ENCODE data around the gene TRAK1.
A peak's percentile ranks its signal among the peaks of the same experiment; 100 is the strongest.

The TRAK1 gene

DNA sequence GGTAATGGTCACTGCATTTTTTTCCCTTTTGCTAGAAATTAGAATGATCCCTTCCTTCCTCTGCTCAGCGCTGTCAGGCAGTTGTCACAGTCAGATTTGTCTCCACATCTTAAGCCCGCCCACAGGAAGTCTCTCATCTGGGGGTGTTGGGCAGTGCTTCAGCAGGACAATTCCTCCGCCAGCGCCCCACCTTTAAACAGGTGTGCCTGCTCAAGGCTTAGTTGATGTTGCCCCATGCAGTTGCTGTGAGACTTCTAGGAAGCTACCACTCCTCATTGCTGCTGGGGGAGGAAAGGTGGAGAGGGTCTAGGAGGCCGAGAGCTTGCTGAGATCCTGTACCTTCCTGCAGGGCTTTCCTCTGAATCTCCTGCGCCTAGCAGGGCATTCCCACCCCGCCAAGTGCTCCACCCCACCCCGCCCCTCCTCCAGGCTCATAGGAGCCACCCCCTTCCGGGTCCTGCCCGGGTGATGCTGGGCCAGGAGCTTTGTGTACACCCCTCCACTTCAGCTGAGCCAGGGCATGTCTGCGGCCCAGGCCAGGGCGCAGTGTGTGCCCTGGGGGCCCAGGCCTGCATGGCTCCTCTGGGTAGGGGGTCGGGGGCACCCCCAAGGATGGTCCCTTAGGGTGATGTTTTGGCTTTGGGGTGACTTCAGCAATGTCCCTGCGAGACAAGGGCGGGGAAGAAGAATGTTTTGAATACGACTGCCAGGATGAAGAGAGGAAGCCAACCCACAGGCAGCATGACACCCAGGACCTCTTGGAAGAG, 68.7 kb downstream of the TRAK1 start:
- DNase-seq, result peak; percentile 95

DNA sequence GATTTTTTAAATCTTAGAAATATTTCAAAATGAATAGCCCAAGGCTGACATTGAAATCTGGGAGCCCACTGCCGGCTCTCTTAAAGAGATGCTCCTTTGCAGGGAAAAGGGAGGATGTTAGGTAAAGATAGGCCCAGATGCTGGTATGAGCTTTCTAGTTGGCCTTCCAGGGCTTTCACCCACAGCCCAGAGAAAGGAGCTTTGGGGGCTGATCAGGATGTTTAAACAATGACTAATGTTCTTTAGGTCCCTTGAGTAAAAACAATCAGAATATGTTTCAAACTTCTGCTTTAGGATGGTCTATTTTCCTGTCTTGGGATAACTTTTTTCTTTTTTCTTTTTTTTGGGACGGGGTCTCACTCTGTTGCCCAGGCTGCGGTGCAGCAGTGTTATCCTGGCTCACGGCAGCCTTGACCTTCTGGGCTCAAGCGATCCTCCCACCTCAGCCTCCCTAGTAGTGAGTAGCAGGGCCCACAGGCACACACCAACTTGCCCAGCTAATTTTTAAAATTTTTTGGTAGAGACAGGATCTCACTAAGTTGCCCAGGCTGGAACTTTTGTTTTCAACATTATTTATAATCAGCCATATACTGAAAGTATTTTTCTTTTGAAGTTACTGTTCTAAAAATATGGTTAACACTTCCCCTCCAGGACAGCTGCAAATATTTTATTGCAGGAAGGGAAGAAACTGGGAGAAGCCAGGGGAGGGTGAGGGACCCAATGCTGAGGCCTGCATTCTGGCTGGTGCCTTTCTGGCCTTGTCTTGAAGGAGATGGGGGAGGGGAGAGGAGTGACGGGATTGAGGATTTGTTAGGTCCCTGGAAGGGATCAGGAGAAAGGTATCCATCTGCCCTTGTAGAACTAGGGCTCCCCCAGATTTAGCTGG, 70.1 kb downstream of the TRAK1 start:
- DNase-seq, result no peak

DNA sequence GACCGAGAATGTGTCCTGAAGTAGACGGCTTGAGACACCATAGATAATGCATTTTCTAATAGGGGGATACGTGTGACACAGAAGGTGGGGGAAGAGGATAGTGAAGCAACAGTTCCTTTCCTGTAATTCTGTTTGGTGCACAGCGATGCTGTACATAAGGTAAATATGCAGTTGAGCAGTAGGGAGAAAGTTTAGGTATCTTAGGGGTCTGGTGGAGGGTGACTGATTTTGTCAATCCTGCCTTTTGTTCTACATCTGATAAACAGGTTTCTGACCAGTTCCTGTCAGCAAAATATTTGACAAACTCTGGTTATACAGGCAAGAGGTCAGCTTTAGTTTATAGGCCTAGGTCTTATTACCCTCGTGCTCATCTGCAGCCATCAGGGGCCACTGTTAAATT, 71.3 kb downstream of the TRAK1 start:
- no peak for DNase-seq

DNA sequence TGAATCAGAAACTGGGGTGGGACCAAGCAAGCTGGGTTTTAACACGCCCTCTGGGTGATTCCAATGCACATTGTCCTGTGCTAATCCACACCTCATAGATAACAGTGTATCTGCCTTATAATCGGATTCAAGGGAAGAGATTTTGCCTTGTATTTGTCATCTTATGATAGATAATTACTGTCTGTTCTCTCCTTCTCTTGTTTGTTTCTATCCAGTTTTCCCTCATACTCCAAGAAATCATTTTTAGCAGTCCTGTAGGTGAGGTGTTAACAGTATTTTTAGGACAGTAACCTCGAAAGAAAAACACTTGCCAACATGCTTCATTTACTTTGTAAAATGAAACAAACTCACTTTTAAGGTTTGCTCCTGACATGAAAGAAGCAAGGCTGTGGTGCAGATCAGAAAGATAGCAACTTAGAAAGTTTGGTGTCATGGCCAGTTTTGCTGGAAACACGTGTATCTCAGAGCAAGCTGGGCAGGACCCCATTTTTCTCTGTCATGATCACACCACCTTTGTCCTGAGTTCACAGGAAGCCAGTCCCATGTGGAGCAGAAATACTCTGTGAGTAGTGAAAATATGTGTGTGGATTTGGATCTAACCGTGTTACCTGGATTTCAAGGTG, 72.6 kb downstream of the TRAK1 start:
- no peak for DNase-seq

DNA sequence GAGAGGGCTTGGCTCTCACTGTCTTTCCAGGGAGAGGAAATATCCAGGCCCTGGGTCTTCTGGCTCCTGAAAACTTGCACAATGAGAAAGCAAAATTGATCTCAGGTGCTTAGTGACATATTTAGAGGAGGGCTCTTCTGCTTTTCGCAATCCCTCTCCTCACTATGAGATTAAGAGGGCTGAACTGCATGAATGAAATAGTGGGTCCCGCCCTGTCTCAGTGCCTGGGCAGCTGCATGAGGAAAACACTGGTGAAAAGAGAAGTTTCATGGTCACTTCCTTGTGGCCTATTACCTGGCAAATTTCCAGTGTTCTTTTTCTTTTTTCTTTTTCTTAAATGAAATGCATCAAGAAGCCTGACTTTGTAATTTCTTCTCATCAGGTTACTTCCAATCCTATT, 73.5 kb downstream of the TRAK1 start:
- DNase-seq, result no peak

DNA sequence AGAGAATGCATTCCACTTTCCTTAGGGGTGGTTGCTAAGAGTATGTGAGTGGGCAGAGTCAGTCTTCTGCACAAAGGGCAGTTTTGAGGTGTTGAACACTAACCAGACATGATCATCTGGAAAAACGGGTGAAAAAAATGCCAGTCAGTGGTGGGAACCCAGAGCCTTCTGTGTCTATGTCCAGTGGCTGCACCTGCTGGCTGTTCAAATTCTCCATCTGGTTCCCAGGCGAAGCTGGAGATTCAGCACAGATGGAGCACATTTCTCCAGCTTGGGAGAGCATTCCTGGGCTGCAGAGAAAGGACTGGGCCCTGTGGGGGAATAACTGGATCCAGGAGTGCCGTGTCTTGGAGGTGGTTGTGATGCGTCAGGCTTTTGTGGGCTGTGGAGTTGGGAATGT, 74.1 kb downstream of the TRAK1 start:
- DNase-seq, result no peak

DNA sequence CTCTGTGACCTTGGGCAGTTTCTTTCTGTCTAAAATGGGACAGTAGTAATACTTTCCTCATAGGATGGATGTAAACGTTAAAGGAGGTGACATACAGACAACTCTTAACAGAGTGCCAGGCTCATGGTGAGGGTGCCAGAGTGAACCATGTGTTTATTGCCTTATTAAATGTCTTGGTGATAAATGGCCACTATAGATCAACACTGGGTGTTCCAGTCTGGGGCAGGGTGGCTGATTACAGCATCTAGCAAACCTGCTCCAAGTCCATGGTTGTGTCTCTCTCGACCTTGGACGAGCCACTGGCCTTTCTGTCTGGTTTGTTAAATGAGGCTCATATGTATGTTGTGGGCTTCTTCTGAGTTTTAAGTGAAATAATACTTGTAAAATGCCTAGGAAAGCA, 75.1 kb downstream of the TRAK1 start:
- DNase-seq, result no peak

DNA sequence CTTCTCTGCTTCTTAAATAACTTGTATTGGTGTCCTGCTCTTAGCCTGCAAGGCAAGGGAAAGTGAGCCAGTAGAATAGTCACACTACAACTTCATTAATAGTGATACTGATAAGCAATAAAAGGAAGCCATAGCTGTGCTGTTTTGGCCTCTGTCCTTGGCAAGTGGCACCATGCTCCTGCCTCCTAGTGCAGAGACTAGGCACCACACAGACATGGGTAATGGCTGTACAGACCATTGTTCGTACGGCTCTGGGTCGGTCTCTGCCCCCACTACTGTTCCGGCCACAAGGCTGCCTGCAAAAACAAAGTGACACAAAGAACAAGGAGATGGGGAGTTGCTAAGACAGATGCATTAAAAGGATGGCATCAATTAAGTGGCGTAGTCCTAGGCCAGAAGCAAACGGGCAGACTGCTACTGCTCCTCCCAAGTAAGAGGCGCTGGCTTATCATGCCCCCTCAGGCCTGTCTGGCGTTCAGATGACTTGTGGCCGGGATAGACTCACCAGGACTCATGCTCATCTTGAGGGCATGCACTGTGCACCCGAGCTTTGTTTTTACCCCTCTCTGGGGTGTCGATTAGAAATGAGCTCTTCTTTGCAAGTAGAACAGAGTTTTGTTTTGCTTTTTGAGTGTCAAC, 75.6 kb downstream of the TRAK1 start:
- no peak for DNase-seq

DNA sequence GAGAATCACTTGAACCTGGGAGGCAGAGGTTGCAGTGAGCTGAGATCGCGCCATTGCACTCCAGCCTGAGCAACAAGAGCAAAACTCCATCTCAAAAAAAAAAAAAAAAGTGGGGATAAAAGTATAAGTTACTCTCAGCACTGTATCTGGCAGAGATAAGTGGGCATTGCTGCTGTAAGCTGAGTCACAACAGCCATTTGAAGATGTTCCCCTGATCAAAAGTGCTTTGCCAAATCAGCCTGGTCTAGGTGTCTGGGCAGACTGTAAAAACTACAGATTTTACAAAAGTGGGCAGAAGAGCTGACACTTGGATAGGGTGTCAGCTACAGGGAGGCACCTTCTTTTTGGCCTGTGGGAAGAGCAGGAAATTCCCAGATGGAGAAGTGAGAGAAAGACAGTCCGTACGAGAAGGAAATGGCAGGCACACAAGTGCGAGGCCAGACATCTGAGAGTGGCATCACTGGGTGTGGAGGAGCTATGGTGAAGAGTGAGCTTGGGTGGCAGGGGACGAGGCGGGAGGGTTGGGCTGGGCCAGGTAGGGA, 78.5 kb downstream of the TRAK1 start:
- DNase-seq, result peak in 1 of 2 experiments; percentile 32

DNA sequence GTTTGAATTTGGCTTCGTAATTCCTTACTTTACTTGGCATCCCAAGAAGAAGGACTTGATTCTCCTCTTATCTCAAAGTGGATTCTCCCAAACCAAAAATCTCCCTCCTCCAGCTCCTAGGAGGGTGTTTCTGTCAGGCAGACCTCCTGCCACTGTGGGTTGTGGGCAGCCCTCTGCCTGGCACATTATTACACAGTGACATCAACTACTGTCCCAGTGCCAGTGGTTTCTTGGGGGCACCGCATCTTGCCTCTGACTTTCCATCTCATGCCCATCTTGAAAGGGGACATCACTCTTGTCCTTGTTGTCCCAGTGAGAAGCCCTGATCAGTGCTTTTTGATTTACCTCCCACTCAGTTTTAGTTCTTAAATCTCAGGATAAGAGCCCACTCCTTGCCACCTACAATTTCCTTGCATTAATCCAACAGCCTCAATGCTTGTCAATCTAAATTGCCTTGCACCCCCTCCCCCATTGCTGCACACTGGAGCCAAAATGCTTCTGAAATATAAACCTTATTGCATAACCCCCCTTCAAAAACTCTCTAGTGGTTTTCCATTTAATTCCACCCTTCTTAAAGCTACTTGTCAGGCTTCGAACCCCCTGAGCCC, 81.0 kb downstream of the TRAK1 start:
- DNase-seq, result no peak

DNA sequence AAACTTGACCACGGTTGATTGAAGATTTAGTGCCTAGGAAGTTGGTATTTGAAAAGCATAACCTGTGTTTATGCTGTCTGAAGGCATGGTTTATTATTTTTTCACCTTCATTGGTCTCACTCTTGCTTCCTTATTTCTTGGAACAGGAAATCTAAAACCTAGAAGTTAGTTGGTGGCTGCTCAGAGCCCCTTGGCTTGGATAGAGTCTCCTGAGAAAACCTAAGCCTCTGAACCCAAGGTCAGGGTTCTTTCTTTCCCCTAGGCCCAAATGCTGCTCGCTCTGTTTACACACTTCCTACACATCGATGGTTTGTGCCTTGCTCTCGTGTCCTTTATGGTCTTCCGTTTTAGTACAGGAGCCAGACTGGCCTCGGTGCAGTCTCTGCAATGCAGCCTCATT, 82.2 kb downstream of the TRAK1 start:
- no peak for DNase-seq

DNA sequence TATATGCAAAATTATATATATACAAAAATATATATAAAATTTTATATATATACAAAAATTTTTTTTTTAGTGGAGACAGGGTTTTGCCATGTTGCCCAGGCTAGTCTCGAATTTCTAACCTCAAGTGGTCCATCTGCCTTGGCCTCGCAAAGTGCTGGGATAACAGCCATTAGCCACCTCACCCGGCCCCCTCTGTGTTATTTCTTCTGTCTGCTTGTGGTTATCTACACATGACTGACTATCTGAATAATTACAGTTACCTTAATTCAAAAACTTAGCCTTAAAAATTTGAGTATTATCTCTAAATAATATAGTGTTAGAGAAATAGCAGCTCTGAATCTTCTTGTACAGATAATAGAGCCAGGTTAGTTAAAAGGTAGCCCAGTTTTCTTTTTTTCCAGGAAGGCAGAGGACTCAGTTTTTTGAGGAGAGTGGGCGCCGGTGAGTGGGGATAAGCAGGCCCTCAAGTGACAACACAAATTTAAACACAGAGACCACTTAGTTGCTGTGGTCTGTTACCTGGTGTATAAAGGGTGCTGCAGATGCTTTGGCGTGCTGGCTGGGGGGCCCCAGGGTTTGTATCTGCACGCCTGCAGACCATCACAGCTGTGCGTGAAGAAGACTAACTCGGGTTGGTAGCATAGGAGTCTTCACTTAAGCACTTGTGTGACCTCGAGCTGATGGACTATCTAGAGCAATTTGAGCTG, 83.7 kb downstream of the TRAK1 start:
- DNase-seq, result peak in 1 of 2 experiments; percentile 29

DNA sequence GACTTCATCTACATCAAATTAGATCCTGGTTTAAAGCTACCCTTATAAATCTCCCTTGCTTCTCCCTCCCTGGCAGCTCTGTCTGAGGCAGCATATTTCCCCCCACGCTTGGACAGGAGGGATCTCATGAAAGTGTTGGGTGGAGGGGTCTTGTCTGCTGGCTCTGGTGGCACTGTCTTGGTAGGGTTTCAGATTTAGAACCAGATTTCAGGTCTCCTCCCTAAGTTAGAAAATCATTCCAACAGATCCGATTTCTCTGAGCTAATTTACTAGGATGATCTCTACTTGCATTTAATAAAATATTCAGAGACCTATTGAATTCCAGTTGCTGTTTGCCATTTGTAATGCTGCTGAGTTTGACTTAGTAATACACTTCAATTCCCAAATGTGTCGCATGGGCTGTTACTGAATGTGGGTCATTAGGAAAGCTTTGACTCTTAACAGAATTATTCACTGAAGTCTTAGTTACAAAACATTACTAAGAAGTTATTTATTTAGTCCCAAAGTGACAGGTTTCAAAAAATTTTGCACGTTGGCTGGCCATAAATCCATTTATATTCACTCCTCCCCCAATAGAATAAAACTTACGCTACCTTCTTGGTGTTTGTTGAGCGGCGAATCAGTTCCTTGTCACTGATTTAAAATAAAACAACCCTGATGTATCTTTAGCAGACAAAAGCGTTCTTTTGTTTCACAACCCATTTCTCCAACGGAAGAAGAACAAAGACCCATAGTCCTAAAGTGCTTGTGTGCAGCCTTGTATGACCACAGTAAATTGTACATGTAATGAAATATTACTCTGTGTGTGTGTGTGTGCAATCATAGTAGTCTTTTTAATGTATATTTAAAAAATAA, 84.5 kb downstream of the TRAK1 start:
- peak; percentile 85 to 89 for DNase-seq

DNA sequence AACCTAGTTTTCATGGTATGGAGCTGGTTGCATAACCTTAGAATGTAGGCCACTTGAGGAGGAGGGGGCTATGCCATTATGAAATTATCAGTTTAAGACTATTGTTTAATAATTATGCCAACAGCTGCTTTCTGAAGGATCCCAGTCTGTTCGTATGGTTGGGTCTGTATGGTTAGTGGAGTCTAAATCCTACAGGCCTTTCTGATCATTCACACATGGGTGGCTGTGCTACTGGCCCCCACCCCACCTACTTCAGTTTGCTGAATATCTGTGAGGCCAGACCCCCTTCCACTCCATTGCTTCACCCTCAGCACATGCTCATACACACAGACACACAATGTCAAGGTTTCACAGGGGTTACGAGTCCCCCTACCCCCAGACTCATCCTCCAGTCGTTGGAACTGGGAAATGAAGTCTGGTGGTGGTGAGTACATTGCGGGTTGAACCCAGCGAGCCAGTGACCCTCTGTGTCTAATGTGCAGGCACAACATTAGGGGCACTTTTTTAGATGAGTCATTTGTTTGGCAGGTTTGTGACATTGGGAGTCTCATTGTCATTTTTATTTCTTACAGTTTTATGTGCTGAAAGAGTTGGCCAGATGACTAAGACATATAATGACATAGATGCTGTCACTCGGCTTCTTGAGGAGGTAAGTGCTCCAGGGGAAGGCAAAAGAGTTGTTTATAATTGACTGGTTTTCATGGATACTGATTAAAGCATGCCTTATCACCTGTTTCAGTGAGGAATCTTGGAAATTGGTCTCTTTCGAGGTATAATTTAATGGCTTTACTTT, 85.3 kb downstream of the TRAK1 start:
- peak; percentile 72 to 74 for DNase-seq

DNA sequence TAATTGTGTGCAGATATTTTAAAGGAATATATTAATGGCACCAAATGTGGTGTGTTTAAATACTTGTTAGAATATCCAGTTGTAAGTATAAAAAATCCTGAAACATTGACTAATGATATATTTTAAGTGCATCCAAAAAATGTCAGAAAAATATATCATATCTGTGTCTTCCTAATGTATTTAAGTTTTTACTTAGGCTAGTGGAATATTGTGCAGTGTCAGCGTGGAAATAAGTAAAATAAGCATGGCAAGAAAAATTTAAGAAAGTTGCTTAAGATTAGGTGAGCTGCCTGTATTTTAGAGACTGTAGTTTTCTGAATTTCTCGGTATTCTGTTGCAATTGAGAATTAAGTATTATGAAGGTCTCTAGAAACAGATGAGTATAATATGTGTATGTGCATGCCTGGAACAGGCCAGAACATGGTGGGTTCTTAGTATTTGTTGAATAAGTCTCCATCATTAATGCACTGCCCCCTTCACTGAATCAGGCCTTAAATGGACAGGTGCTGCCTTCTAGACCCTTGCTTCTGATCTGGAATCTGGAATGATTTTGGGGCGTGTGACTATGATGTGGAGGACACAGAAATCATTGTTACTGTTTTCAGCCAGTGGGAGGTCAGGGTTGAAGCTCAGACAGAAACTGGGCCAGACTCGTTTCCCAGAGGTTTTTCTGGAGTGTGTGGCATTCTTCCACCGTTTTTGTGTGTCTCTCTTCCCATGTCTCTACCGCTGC, 86.1 kb downstream of the TRAK1 start:
- DNase-seq, result no peak

DNA sequence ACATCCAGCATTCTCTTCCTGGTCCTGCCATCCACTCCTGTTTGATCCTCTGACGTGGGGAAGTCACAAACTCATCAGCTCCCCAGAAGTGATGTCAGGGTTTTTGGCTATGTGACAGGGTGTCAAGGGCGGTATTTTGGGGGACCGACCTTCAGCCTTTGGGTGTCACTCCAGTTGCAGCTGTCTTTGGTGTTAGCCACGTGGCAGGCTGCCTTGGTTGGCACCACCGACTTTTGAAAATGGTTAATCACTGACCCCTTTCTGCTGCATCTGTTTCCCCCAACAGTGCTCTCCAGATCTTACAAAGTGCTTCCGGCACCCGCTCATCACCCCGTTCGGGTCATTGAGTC, 86.6 kb downstream of the TRAK1 start:
- no peak for DNase-seq

DNA sequence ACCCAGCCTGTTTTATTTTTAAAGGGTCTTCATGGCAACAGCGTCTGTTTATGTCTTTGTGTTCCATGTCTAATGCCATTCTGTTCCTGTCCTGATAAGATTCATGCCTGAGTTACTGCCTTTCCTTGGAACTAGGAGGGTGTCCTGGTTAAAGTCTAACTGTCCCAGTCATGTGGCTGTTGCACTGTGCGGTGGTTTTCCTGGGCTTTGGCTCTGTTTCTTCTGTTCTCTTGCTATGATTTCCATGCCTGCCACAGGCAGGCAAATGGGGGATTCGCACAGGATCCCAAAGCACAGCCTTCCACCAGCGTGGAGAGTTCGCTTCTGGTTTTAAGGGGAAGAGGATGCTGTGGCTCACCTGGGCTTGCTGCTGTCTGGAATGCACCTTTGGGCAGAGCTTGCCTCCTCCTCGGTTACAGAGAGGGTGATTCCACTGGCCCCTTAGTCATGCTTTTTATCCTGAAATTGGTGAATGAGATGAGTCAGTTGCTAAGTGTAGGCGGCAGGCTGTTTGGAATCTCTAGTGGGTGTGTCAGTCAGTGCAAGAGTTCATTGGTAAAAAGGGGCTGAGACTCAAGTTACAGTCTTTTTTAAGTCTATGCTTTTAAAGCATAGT, 88.1 kb downstream of the TRAK1 start:
- DNase-seq, result peak; percentile 24 to 57

DNA sequence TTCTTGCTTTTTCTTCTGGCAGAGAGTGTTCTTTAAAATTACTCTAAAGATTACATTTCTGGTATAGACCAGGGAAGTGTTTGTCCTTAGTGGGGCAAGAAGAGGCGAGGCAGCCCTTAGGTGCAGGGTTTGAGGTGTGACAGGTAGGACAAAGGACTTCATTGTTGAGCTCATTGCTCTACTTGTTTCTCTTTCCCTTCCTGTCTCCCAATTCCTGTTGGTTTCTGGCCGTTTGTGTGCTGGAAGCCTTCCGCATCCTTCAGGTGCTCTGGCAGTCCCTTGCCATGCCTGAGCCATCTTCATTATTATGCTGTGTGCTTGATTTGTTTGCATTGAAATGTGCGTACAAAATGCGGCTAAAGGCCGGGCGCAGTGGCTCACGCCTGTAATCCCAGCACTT, 89.7 kb downstream of the TRAK1 start:
- peak; percentile 90 to 94 for DNase-seq

DNA sequence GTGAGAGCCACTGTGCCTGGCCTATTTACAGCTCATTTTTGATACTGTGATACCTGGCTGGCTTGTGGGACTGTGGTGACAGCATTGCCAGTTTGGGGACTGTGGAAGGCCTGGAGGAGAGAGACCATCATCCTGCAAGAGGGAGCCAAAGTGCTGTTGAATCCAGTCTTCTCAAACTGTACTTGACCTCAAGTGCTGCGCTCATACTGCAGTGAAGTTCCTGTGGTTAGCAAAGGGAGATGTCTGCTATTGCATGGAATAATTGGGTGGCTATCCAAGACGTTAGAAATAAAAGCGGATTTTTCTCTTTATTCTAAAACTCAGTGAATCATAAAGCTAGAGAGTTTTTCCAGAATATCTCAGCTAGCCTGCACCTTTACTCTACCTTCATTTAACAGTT, 91.4 kb downstream of the TRAK1 start:
- no peak for DNase-seq
